HepG2 (cell line): ENCODE results near the gene SUMO1. TPM values are rescaled to one million over a fixed set of nuclear protein-coding genes. Genes with fewer than 3 reads are reported as not detected.

Source experiments
- AGO2 ChIP-seq: fragments of 200-400 bp; formaldehyde crosslinking; optimal IDR thresholded peaks from 2 replicates; pipeline ENCODE3; 2017; ENCODE audit warnings: mild to moderate bottlenecking, low read depth, low read length, moderate library complexity
- BATF2 ChIP-seq: sonication (generic); formaldehyde crosslinking; IDR thresholded peaks from 2 replicates; pipeline ENCODE4 v1.8.0; 2022; ENCODE audit warnings: mild to moderate bottlenecking, missing genetic modification reagents, moderate library complexity
- CCAR2 ChIP-seq: fragments of 200-400 bp; formaldehyde crosslinking; optimal IDR thresholded peaks from 2 replicates; pipeline ENCODE3; 2018; ENCODE audit warnings: low read depth, mild to moderate bottlenecking, low read length, moderate library complexity
- FLYWCH1 ChIP-seq: sonication (generic); formaldehyde crosslinking; IDR thresholded peaks from 2 replicates; pipeline ENCODE4 v1.8.1; 2023; ENCODE audit warnings: mild to moderate bottlenecking, missing genetic modification reagents
- HNF1B ChIP-seq: sonication (generic); formaldehyde crosslinking; IDR thresholded peaks from 2 replicates; pipeline ENCODE4 v1.5.1; 2020; ENCODE audit warnings: mild to moderate bottlenecking, moderate library complexity, missing genetic modification reagents
- HOXA5 ChIP-seq: sonication (generic); formaldehyde crosslinking; IDR thresholded peaks from 2 replicates; pipeline ENCODE4 v1.4.0; 2020; ENCODE audit warnings: missing genetic modification reagents
- IKZF1 ChIP-seq: fragments of 450-650 bp; IDR thresholded peaks from 2 replicates; pipeline ENCODE4 v1.7.1; 2016
- NFIB ChIP-seq: sonication (generic); formaldehyde crosslinking; IDR thresholded peaks from 2 replicates; pipeline ENCODE4 v1.9.0; 2021; ENCODE audit warnings: missing genetic modification reagents, mild to moderate bottlenecking, borderline replicate concordance
- NFRKB ChIP-seq: fragments of 450-650 bp; IDR thresholded peaks from 2 replicates; pipeline ENCODE4 v1.6.1; 2017
- RELA ChIP-seq: sonication (generic); formaldehyde crosslinking; IDR thresholded peaks from 2 replicates; pipeline ENCODE4 v1.4.0; 2020; ENCODE audit warnings: missing genetic modification reagents
- RFX3 ChIP-seq: IDR thresholded peaks from 2 replicates; pipeline ENCODE4 v1.6.1; 2016; ENCODE audit warnings: missing biosample characterization, missing genetic modification reagents
- SMAD3 ChIP-seq: sonication (generic); formaldehyde crosslinking; IDR thresholded peaks from 2 replicates; pipeline ENCODE4 v1.4.0; 2020; ENCODE audit warnings: missing genetic modification reagents
- SRSF9 ChIP-seq: fragments of 200-400 bp; formaldehyde crosslinking; IDR thresholded peaks from 2 replicates; pipeline ENCODE4 v1.6.1; 2018; ENCODE audit warnings: borderline replicate concordance, mild to moderate bottlenecking, low read depth, low read length; ENCODE audit not compliant: insufficient read depth, poor library complexity, severe bottlenecking
- ZBTB7A ChIP-seq: sonication (generic); formaldehyde crosslinking; IDR thresholded peaks from 2 replicates; pipeline ENCODE4 v1.8.0; 2022; ENCODE audit warnings: mild to moderate bottlenecking, missing genetic modification reagents
- ZGPAT ChIP-seq: IDR thresholded peaks from 2 replicates; pipeline ENCODE4 v1.6.1; 2016; ENCODE audit warnings: mild to moderate bottlenecking
- ZNF558 ChIP-seq: sonication (generic); formaldehyde crosslinking; IDR thresholded peaks from 2 replicates; pipeline ENCODE4 v1.9.0; 2022; ENCODE audit warnings: mild to moderate bottlenecking, missing genetic modification reagents, borderline replicate concordance
- ZNF598 ChIP-seq: sonication (generic); formaldehyde crosslinking; IDR thresholded peaks from 2 replicates; pipeline ENCODE4 v1.5.1; 2020; ENCODE audit warnings: mild to moderate bottlenecking, missing genetic modification reagents, borderline replicate concordance
- ZNF639 ChIP-seq: conservative IDR thresholded peaks from 2 replicates; pipeline ENCODE4 v1.6.1; 2018; ENCODE audit warnings: missing genetic modification reagents
- ZNF724P ChIP-seq: sonication (generic); formaldehyde crosslinking; IDR thresholded peaks from 2 replicates; pipeline ENCODE4 v1.8.0; 2022; ENCODE audit warnings: missing genetic modification reagents, borderline replicate concordance
- ZNF737 ChIP-seq: sonication (generic); formaldehyde crosslinking; IDR thresholded peaks from 2 replicates; pipeline ENCODE4 v1.5.0; 2020; ENCODE audit warnings: missing genetic modification reagents, mild to moderate bottlenecking, borderline replicate concordance
- ZNF776 ChIP-seq: sonication (generic); formaldehyde crosslinking; IDR thresholded peaks from 2 replicates; pipeline ENCODE4 v1.4.0; 2020; ENCODE audit warnings: mild to moderate bottlenecking, missing genetic modification reagents
- ZNF782 ChIP-seq: sonication (generic); formaldehyde crosslinking; IDR thresholded peaks from 2 replicates; pipeline ENCODE4 v1.4.0; 2020; ENCODE audit warnings: missing genetic modification reagents, mild to moderate bottlenecking, borderline replicate concordance
- ZSCAN5A ChIP-seq: sonication (generic); formaldehyde crosslinking; IDR thresholded peaks from 2 replicates; pipeline ENCODE4 v1.8.0; 2022; ENCODE audit warnings: mild to moderate bottlenecking, missing genetic modification reagents, borderline replicate concordance
- polyA plus RNA-seq, 8 experiments: library from polyadenylated mRNA; depleted of rRNA in 3 of 8; stranded (reverse) in 7 of 8; unstranded in 1 of 8; fragments of >200 nt; fragmentation: Illumina TruSeq in 4 of 8; extraction: Trizol in 4 of 8; gene quantifications; 2 replicates each; pipeline versions ENCODE4 v1.2.1 to v1.2.3, GENCODE V29; 2011 to 2016; ENCODE audit warnings: low read depth in 4 of 8, missing spikeins in 1 of 8, mixed read lengths in 1 of 8; ENCODE audit not compliant: insufficient read depth in 1 of 8
- total RNA-seq, 5 experiments: library from RNA; depleted of rRNA; stranded (reverse); fragments of >200 nt; fragmentation: Illumina TruSeq; extraction: Trizol; gene quantifications; 2 replicates each; pipeline ENCODE4 v1.2.3, GENCODE V29; 2016; ENCODE audit warnings: low read depth in 1 of 5

SUMO1 gene
- total and polyA plus RNA-seq, 2 of the 13 experiments (the other 11 are each of a cell fraction or from before 2014, with no cell fraction given), result 101 to 173 TPM

- TF ChIP-seq ZNF639 (CRISPR knock-in tag) (no peak; the same call in 1 of the 2 replicates), ZNF724P (CRISPR knock-in tag) (no peak), NFRKB (no peak), IKZF1 (no peak), FLYWCH1 (peak; percentile 30; the same call in 1 of the 2 replicates), ZNF776 (peak; percentile 90), ZNF558 (CRISPR knock-in tag) (peak; percentile 87), NFIB (no peak), BATF2 (CRISPR knock-in tag) (peak; percentile 90), ZSCAN5A (CRISPR knock-in tag) (peak; percentile 78; the same call in 1 of the 2 replicates), CCAR2 (no peak), HNF1B (CRISPR knock-in tag) (peak; percentile 92; the same call in 1 of the 2 replicates), ZNF737 (no peak), HOXA5 (no peak), AGO2 (no peak), RELA (CRISPR knock-in tag) (0 out of 2 replicates have a peak, but pooled peaks have one; percentile 25), ZBTB7A (peak; percentile 74; the same call in 1 of the 2 replicates), ZNF598 (CRISPR knock-in tag) (peak; percentile 73; the same call in 1 of the 2 replicates), RFX3 (CRISPR knock-in tag) (no peak), ZGPAT (peak; percentile 74; the same call in 1 of the 2 replicates), ZNF782 (CRISPR knock-in tag) (no peak), SRSF9 (no peak), SMAD3 (CRISPR knock-in tag) (peak; percentile 26; the same call in 1 of the 2 replicates)
Observed at GRCh38 chr2:202238234-202239197, at the start of gene SUMO1 (continued).
